HEK293 (cell line): Measurements from ENCODE around the gene TFEC.

Experiments used
- CTCF ChIA-PET: fragments of 350-600 bp; formaldehyde crosslinking; extraction: SDS; loops from one replicate; lab custom pipeline; 2021; ENCODE audit warnings: antibody characterized with exemption; lab: Yijun Ruan, JAX
- POLR2A ChIA-PET: fragments of 300-600 bp; formaldehyde crosslinking; extraction: SDS; loops from one replicate; lab custom pipeline; 2020; ENCODE audit warnings: antibody characterized with exemption, inconsistent platforms; lab: Yijun Ruan, JAX
- H3K27ac ChIP-seq: fragments of 200-500 bp; sonication (Bioruptor generic); 2 replicates; pipeline ENCODE4 v1.5.1; 2014; ENCODE audit warnings: low read depth, low read length, control low read depth, inconsistent platforms; ENCODE audit errors: extremely low read depth
- H3K36me3 ChIP-seq, 2 experiments: fragments of 200-500 bp in 1 of 2; sonication (Bioruptor generic) in 1 of 2; 1 replicate in 1 of 2; 2 replicates in 1 of 2; pipeline ENCODE4 v1.5.1; 2014 to 2017; ENCODE audit warnings: inconsistent platforms in 2 of 2, low read length in 2 of 2; ENCODE audit not compliant: control insufficient read depth in 2 of 2, insufficient read depth in 1 of 2
- H3K4me1 ChIP-seq: fragments of 200-500 bp; sonication (Bioruptor generic); 2 replicates; pipeline ENCODE4 v1.5.1; 2014; ENCODE audit warnings: mild to moderate bottlenecking, low read length, inconsistent platforms; ENCODE audit not compliant: control insufficient read depth, insufficient read depth
- H3K4me3 ChIP-seq: 2 replicates; pipeline ENCODE4 v1.5.1; 2011; ENCODE audit warnings: low read depth, mild to moderate bottlenecking, control low read depth, low read length, moderate library complexity
- H3K9me3 ChIP-seq: fragments of 200-500 bp; sonication (Bioruptor generic); 2 replicates; pipeline ENCODE4 v1.5.1; 2014; ENCODE audit warnings: low read depth, low read length, inconsistent platforms; ENCODE audit not compliant: control insufficient read depth, insufficient read depth
- HOXC10 ChIP-seq: sonication (generic); formaldehyde crosslinking; IDR thresholded peaks from 2 replicates; pipeline ENCODE4 v1.8.1; 2023; ENCODE audit warnings: mild to moderate bottlenecking, missing genetic modification reagents
- KLF16 ChIP-seq: fragments of 450-650 bp; formaldehyde crosslinking; IDR thresholded peaks from 2 replicates; pipeline ENCODE4 v1.5.1; 2017; ENCODE audit warnings: missing biosample characterization, missing genetic modification characterization
- MEIS1 ChIP-seq: sonication (generic); formaldehyde crosslinking; IDR thresholded peaks from 2 replicates; pipeline ENCODE4 v1.8.1; 2022; ENCODE audit warnings: missing genetic modification reagents, mild to moderate bottlenecking, borderline replicate concordance
- OSR2 ChIP-seq: fragments of 450-650 bp; formaldehyde crosslinking; IDR thresholded peaks from 2 replicates; pipeline ENCODE4 v1.5.1; 2016; ENCODE audit warnings: missing biosample characterization, missing genetic modification characterization
- SALL2 ChIP-seq: fragments of 450-650 bp; formaldehyde crosslinking; IDR thresholded peaks from 2 replicates; pipeline ENCODE4 v1.5.0; 2017; ENCODE audit warnings: missing biosample characterization, mild to moderate bottlenecking, missing genetic modification characterization, borderline replicate concordance
- SCRT2 ChIP-seq: fragments of 450-650 bp; formaldehyde crosslinking; IDR thresholded peaks from 2 replicates; pipeline ENCODE4 v1.5.1; 2016; ENCODE audit warnings: missing biosample characterization, missing genetic modification characterization
- ZBTB1 ChIP-seq: fragments of 450-650 bp; formaldehyde crosslinking; IDR thresholded peaks from 2 replicates; pipeline ENCODE4 v1.5.1; 2016; ENCODE audit warnings: missing biosample characterization, missing genetic modification characterization
- ZBTB6 ChIP-seq: fragments of 450-650 bp; formaldehyde crosslinking; IDR thresholded peaks from 2 replicates; pipeline ENCODE4 v1.5.1; 2017; ENCODE audit warnings: missing biosample characterization, missing genetic modification characterization
- ZFP69B ChIP-seq: fragments of 450-650 bp; formaldehyde crosslinking; IDR thresholded peaks from 2 replicates; pipeline ENCODE4 v1.5.1; 2016; ENCODE audit warnings: missing biosample characterization, missing genetic modification characterization
- ZIC2 ChIP-seq: fragments of 450-650 bp; formaldehyde crosslinking; IDR thresholded peaks from 2 replicates; pipeline ENCODE4 v1.5.1; 2016; ENCODE audit warnings: missing biosample characterization, missing genetic modification characterization
- ZNF132 ChIP-seq: fragments of 450-650 bp; formaldehyde crosslinking; IDR thresholded peaks from 2 replicates; pipeline ENCODE4 v1.5.1; 2017; ENCODE audit warnings: missing biosample characterization, missing genetic modification characterization, borderline replicate concordance
- ZNF155 ChIP-seq: fragments of 450-650 bp; formaldehyde crosslinking; IDR thresholded peaks from 2 replicates; pipeline ENCODE4 v1.5.1; 2016; ENCODE audit warnings: missing biosample characterization, missing genetic modification characterization
- ZNF184 ChIP-seq: fragments of 450-650 bp; IDR thresholded peaks from 2 replicates; pipeline ENCODE4 v1.5.1; 2018; ENCODE audit warnings: missing biosample characterization, mild to moderate bottlenecking, missing genetic modification characterization
- ZNF274 ChIP-seq, 2 experiments: fragments of 200-500 bp in 1 of 2; fragments of 450-650 bp in 1 of 2; sonication (Bioruptor generic) in 1 of 2; formaldehyde crosslinking in 1 of 2; IDR thresholded peaks; 2 replicates each; pipeline versions ENCODE4 v1.5.1 to v1.6.1; 2014 to 2016; ENCODE audit warnings: borderline replicate concordance in 1 of 2, inconsistent platforms in 1 of 2, low read length in 1 of 2, missing biosample characterization in 1 of 2, missing genetic modification characterization in 1 of 2
- ZNF549 ChIP-seq: fragments of 450-650 bp; IDR thresholded peaks from 2 replicates; pipeline ENCODE4 v1.5.1; 2018; ENCODE audit warnings: missing biosample characterization, missing genetic modification characterization, mild to moderate bottlenecking, inconsistent platforms, moderate library complexity
- ZSCAN16 ChIP-seq: fragments of 450-650 bp; formaldehyde crosslinking; IDR thresholded peaks from 2 replicates; pipeline ENCODE4 v1.5.1; 2016; ENCODE audit warnings: missing biosample characterization, missing genetic modification characterization
- ZSCAN30 ChIP-seq: fragments of 450-650 bp; IDR thresholded peaks from 2 replicates; pipeline ENCODE4 v1.5.1; 2018; ENCODE audit warnings: missing biosample characterization, mild to moderate bottlenecking, missing genetic modification characterization, moderate library complexity
- TF ChIP-seq, protein P1 (sequence below): fragments of 450-650 bp; formaldehyde crosslinking; conservative IDR thresholded peaks from 2 replicates; pipeline ENCODE4 v1.5.1; 2016; ENCODE audit warnings: low read depth, missing biosample characterization, missing genetic modification characterization
- TF ChIP-seq, protein P2 (sequence below): fragments of 450-650 bp; formaldehyde crosslinking; IDR thresholded peaks from 2 replicates; pipeline ENCODE4 v1.5.1; 2017; ENCODE audit warnings: missing biosample characterization, missing genetic modification characterization
- TF ChIP-seq, protein P3 (sequence below): fragments of 450-650 bp; formaldehyde crosslinking; IDR thresholded peaks from 2 replicates; pipeline ENCODE4 v1.5.1; 2016; ENCODE audit warnings: missing biosample characterization, missing genetic modification characterization

Gene TFEC

GRCh38 chr7:115937960-115938359 is 92.6 kb downstream of the TFEC start (continued):
- TF ChIP-seq HOXC10 (CRISPR knock-in tag) (no peak), ZBTB6 (tag by site-specific recombination) (peak; percentile 79), ZIC2 (no peak), OSR2 (tag by site-specific recombination) (no peak)

DNA sequence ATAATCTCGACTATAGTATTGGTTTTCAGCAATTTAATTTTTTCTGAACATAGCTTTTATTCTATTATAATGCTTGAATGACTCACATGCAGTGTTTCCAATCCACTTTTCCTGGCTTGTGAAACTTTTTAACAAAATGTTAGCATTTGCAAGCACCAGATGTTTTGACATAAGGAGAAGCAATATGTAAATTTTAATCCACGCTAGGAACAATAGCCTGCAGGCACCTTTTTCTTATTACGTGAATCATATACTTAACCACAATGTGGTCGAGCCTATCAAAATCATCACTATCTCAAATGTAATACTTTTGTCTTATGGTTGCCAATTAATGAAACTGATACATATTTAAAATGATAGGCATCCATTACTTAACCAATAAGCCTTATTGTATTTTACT is 97.1 kb downstream of the TFEC start:
- no peaks in the 10 kb centered on the region for H3K36me3 ChIP-seq
- no peaks in the 10 kb centered on the region for H3K4me1 ChIP-seq
- no peaks in the 10 kb centered on the region for H3K9me3 ChIP-seq
- H3K4me3 ChIP-seq, result no peak overlapping the region
- TF ChIP-seq ZNF549 (tag by site-specific recombination), result no peak
- no peak for TF ChIP-seq ZSCAN30 (tag by site-specific recombination)
- TF ChIP-seq MEIS1 (CRISPR knock-in tag), result no peak
- no peak for TF ChIP-seq ZNF274 (IDR thresholded peaks at IDR 0.05; ENCODE audit: low read length)
- TF ChIP-seq ZNF274 (tag by site-specific recombination; IDR thresholded peaks at IDR 0.05; ENCODE audit: borderline replicate concordance), result no peak
- TF ChIP-seq ZNF184, result no peak
- TF ChIP-seq KLF16, result no peak
- TF ChIP-seq, protein P1, sequence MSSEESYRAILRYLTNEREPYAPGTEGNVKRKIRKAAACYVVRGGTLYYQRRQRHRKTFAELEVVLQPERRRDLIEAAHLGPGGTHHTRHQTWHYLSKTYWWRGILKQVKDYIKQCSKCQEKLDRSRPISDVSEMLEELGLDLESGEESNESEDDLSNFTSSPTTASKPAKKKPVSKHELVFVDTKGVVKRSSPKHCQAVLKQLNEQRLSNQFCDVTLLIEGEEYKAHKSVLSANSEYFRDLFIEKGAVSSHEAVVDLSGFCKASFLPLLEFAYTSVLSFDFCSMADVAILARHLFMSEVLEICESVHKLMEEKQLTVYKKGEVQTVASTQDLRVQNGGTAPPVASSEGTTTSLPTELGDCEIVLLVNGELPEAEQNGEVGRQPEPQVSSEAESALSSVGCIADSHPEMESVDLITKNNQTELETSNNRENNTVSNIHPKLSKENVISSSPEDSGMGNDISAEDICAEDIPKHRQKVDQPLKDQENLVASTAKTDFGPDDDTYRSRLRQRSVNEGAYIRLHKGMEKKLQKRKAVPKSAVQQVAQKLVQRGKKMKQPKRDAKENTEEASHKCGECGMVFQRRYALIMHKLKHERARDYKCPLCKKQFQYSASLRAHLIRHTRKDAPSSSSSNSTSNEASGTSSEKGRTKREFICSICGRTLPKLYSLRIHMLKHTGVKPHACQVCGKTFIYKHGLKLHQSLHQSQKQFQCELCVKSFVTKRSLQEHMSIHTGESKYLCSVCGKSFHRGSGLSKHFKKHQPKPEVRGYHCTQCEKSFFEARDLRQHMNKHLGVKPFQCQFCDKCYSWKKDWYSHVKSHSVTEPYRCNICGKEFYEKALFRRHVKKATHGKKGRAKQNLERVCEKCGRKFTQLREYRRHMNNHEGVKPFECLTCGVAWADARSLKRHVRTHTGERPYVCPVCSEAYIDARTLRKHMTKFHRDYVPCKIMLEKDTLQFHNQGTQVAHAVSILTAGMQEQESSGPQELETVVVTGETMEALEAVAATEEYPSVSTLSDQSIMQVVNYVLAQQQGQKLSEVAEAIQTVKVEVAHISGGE (tag by site-specific recombination), result no peak
- no peak for TF ChIP-seq ZNF155 (tag by site-specific recombination)
- TF ChIP-seq SALL2 (tag by site-specific recombination), result no peak
- TF ChIP-seq ZBTB1 (tag by site-specific recombination), result no peak
- TF ChIP-seq ZNF132 (tag by site-specific recombination), result no peak
- TF ChIP-seq ZFP69B (tag by site-specific recombination), result no peak
- TF ChIP-seq SCRT2 (tag by site-specific recombination), result no peak
- POLR2A ChIA-PET, result no interaction called here
- CTCF ChIA-PET, result interaction anchor here (0.6 kb wide), 1 partner anchor 751 kb away, joined by 3 read pairs; no protein-coding TSS in a partner anchor
- H3K27ac ChIP-seq, result no peak overlapping the region

DNA sequence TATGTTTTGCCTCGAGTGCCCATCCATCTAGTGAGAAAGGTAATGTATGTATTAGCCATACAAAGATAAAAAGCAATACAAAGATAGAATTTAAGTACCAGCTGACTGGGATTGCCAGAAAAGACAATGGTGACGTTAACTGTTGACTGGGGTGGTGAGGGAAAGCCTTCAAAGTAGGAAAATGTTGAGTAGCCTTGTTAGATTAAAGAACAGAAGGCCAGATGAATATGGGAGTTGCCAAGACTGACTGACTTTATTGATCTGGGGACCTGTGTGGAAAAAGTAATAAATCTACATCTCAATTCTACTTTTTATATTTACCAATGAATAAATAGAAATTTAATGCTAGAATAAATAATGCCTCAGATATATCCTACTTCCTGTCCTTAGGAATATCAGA is 97.7 kb downstream of the TFEC start:
- ChIA-PET POLR2A (no interaction called here), CTCF (no interaction called here)
- Histone ChIP-seq H3K36me3 (no peaks in the 10 kb centered on the region), H3K9me3 (no peaks in the 10 kb centered on the region), H3K4me1 (no peaks in the 10 kb centered on the region), H3K27ac (no peak overlapping the region), H3K4me3 (no peak overlapping the region)
- TF ChIP-seq, protein P2, sequence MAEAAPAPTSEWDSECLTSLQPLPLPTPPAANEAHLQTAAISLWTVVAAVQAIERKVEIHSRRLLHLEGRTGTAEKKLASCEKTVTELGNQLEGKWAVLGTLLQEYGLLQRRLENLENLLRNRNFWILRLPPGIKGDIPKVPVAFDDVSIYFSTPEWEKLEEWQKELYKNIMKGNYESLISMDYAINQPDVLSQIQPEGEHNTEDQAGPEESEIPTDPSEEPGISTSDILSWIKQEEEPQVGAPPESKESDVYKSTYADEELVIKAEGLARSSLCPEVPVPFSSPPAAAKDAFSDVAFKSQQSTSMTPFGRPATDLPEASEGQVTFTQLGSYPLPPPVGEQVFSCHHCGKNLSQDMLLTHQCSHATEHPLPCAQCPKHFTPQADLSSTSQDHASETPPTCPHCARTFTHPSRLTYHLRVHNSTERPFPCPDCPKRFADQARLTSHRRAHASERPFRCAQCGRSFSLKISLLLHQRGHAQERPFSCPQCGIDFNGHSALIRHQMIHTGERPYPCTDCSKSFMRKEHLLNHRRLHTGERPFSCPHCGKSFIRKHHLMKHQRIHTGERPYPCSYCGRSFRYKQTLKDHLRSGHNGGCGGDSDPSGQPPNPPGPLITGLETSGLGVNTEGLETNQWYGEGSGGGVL (tag by site-specific recombination), result no peak
- TF ChIP-seq SALL2 (tag by site-specific recombination), result no peak
- TF ChIP-seq ZSCAN16, result no peak
- TF ChIP-seq, protein P3, sequence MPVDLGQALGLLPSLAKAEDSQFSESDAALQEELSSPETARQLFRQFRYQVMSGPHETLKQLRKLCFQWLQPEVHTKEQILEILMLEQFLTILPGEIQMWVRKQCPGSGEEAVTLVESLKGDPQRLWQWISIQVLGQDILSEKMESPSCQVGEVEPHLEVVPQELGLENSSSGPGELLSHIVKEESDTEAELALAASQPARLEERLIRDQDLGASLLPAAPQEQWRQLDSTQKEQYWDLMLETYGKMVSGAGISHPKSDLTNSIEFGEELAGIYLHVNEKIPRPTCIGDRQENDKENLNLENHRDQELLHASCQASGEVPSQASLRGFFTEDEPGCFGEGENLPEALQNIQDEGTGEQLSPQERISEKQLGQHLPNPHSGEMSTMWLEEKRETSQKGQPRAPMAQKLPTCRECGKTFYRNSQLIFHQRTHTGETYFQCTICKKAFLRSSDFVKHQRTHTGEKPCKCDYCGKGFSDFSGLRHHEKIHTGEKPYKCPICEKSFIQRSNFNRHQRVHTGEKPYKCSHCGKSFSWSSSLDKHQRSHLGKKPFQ (tag by site-specific recombination), result no peak
